ENCODE measurements around the gene MUL1. TPM values are rescaled to one million over a fixed set of nuclear protein-coding genes. Genes with fewer than 3 reads are reported as not detected.

The MUL1 gene
- total and polyA plus RNA-seq, 2 of the 8 experiments (the other 6 are each of a cell fraction or from before 2014, with no cell fraction given) = 16.4 to 20.8 TPM

- no peak for DNase-seq (ENCODE audit: low read depth in 1 of 2, low spot score in 2 of 2)
- no peak overlapping the region for H3K9ac ChIP-seq (replicated peaks in 1 of 4; ENCODE audit: extremely low read depth in 1 of 4, low read depth in 3 of 4, low read length in 3 of 4)
- H3K4me1 ChIP-seq (replicated peaks in 1 of 4; ENCODE audit: control insufficient read depth in 3 of 4, insufficient read depth in 4 of 4, low read length in 3 of 4) = peaks cover 0 to 8% (median 0%) of the 10 kb centered on the region in 4 experiments; a peak in 1 of 7 replicates
- no peaks in the 10 kb centered on the region for H3K9me3 ChIP-seq (ENCODE audit: insufficient read depth in 2 of 2, low read depth in 1 of 2, low read length in 1 of 2)
- no peak overlapping the region for H4K8ac ChIP-seq (ENCODE audit: extremely low read depth, insufficient read depth, low read length)
- H3K36me3 ChIP-seq (ENCODE audit: control insufficient read depth in 2 of 4, insufficient read depth in 4 of 4, low read length in 3 of 4) = peaks cover 8 to 29% (median 24%) of the 10 kb centered on the region in 4 experiments
- no peak overlapping the region for H2BK15ac ChIP-seq (ENCODE audit: low read length)
- H4K91ac ChIP-seq (replicated peaks; ENCODE audit: insufficient read length, low read length) = no peak overlapping the region
- H3K27me3 ChIP-seq (replicated peaks in 1 of 4; ENCODE audit: control insufficient read depth in 3 of 4, extremely low read depth in 1 of 4, insufficient read depth in 3 of 4, low read length in 3 of 4) = no peaks in the 10 kb centered on the region
- H4K5ac ChIP-seq (ENCODE audit: insufficient read length, low read depth, low read length) = no peak overlapping the region
- H3K4me3 ChIP-seq (ENCODE audit: extremely low read depth in 1 of 4, insufficient read depth in 2 of 4, low read depth in 3 of 4, low read length in 4 of 4) = no peak overlapping the region
- TF ChIP-seq EP300 (IDR thresholded peaks at IDR 0.05; ENCODE audit: borderline replicate concordance in 1 of 2, low read depth in 2 of 2, low read length in 2 of 2) (no peak), TEAD4 (IDR thresholded peaks at IDR 0.05; ENCODE audit: low read depth, low read length) (no peak), SIN3A (conservative IDR thresholded peaks at IDR 0.05 in 1 of 2, IDR thresholded peaks at IDR 0.05 in 1 of 2; ENCODE audit: low read depth in 1 of 2, low read length in 2 of 2) (no peak), RXRA (IDR thresholded peaks at IDR 0.05; ENCODE audit: insufficient read depth, low read depth, low read length) (no peak)
- H3K79me1 ChIP-seq (ENCODE audit: low read depth, low read length) = no peaks in the 10 kb centered on the region
- H3K79me2 ChIP-seq (ENCODE audit: control insufficient read depth in 1 of 2, insufficient read depth in 2 of 2, low read length in 2 of 2) = peaks cover 0 to under 1% of the 10 kb centered on the region in 2 experiments; a peak in 1 of 4 replicates
- no peak overlapping the region for H2AK5ac ChIP-seq (ENCODE audit: low read depth, low read length)
- H2BK12ac ChIP-seq (ENCODE audit: low read depth, low read length) = no peak overlapping the region
- H3K56ac ChIP-seq (replicated peaks; ENCODE audit: insufficient read length, low read depth, low read length) = no peak overlapping the region
- no peaks in the 10 kb centered on the region for H3K23me2 ChIP-seq (ENCODE audit: low read depth, low read length)
- FAIRE-seq = no peak
- ChIA-PET CTCF (ENCODE audit: partially characterized antibody) (interaction anchor here (0.6 to 1.4 kb wide), 2 partner anchors 15 to 26 kb away, joined by 3 read pairs; no protein-coding TSS in a partner anchor), POLR2A (ENCODE audit: partially characterized antibody) (no interaction called here)
- H2AFZ ChIP-seq (ENCODE audit: low read length) = no peak overlapping the region
- H3K4me2 ChIP-seq (ENCODE audit: insufficient read depth in 1 of 2, low read depth in 2 of 2, low read length in 2 of 2) = no peak overlapping the region
- H2BK5ac ChIP-seq (ENCODE audit: low read depth, low read length) = no peak overlapping the region
- no peak overlapping the region for H3K14ac ChIP-seq (ENCODE audit: insufficient read length)
- 89% methylated on average over 5 of the region's 5 CpGs; no CpG with 5 or more reads in 1 of the 2 experiments for WGBS, 2 experiments (ENCODE audit: extremely low coverage in 1 of 2, insufficient coverage in 1 of 2, insufficient read length in 1 of 2, insufficient replicate concordance in 2 of 2, low coverage in 1 of 2, low lambda C conversion rate in 2 of 2, missing lambda C conversion rate in 1 of 2)
- H3K18ac ChIP-seq (ENCODE audit: extremely low read depth, low read length) = no peak overlapping the region
- peaks cover 0 to 4% of the 10 kb centered on the region in 2 experiments for H4K20me1 ChIP-seq (replicated peaks in 1 of 2; ENCODE audit: control insufficient read depth in 1 of 2, insufficient read depth in 2 of 2, low read length in 2 of 2)
- H2BK20ac ChIP-seq (ENCODE audit: low read length) = no peak overlapping the region
- H3K27ac ChIP-seq (ENCODE audit: low read depth, low read length) = no peak overlapping the region
- H2BK120ac ChIP-seq (replicated peaks; ENCODE audit: low read depth, low read length) = no peak overlapping the region
- no peak overlapping the region for H3K4ac ChIP-seq (replicated peaks; ENCODE audit: insufficient read length, low read depth, low read length)
- no peak overlapping the region for H3K23ac ChIP-seq (ENCODE audit: insufficient read length)
Observed at GRCh38 chr1:20499105-20499504, 8.8 kb downstream of the MUL1 start.
